HG02852 (cell line): ENCODE results near the gene CLN6.
"Not testable (repeated sequence)": the region's sequence is repeated elsewhere in the genome, so short reads cannot be mapped to it uniquely, and the experiment has no call there.

Experiments
- ATAC-seq: cut with Tn5 transposase; IDR thresholded peaks from one replicate; pipeline ENCODE4 v1.9.1; 2021; ENCODE audit warnings: mild to moderate bottlenecking, moderate library complexity; ENCODE audit not compliant: unreplicated experiment

Gene CLN6

DNA sequence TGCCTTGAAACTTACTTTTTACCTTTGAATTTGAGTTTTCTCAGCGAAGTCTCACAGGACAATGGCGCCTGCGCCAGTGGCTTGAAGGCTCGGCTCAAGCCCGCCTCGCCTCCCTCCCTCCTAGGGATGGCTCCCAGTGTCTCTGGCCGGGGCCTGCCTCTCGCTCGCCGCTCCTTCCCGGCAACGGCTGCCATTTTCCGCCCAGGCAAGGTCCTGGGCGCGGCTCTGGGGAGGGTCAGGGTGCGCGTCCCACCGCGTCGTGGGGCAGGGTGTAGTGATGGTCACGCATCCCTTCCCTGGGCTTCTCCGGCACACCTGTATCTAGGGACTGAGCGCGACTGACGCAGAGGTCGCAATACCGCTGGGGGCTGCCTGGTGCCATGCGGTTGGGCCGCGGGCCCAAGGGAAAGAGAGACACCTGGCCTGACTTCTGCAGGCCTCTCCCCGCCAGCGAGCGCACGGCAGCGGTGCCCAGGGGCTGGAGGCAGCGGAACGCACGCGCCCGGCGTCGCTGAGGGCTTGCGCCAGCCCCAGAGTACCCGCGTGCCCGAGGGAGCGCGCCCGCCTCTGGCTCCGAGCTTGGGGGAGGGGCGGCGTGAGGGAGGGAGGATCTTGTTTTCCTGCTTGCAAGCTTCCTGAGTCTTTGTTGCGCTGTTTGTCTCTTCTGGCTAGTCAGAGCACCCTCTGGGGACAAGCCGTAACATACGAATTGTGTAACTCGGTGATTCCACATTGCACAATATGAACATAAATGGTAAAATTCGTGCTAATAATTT lies 27.3 kb upstream of the CLN6 start:
- no peak for ATAC-seq

DNA sequence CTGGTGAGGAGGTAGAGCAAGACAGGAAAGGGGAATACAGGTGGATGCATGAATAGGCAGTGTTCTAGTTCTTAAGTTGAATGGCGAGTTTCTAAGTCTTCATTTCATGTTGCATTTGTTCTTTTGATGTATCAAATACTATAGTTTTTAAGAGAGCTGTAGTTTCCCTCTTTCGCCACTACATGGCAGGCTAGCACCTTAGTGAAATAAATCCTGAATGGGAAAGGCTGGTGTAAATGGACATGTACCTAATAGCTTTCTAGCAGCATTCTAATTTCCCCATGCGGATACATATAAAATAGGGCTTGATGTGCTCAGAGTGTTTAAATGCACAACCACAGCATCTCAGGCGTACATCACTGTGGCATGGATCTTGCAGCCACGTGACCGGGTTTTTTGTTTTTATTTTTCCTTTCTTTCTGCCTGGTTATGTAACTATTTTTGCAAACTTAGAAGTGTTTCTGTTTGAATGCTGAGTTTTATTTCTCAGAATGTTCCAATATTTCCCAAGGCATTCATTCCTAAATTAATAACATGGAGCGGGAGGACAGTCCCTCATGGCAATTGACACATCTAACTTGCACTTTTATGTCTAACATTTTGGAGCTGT lies 23.5 kb upstream of the CLN6 start:
- ATAC-seq, result no peak

GRCh38 chr15:68249058-68249713 lies 19.7 kb upstream of the CLN6 start:
- no peak for ATAC-seq

GRCh38 chr15:68244235-68244634 lies 14.7 kb upstream of the CLN6 start:
- ATAC-seq, result no peak

- ATAC-seq, result no peak
These were observed 11.8 kb upstream of the CLN6 start for GRCh38 chr15:68241088-68241935.

- no peak for ATAC-seq
These were observed 9.5 kb upstream of the CLN6 start for GRCh38 chr15:68239025-68239424.

GRCh38 chr15:68235022-68235421 lies 5.5 kb upstream of the CLN6 start:
- no peak for ATAC-seq

DNA sequence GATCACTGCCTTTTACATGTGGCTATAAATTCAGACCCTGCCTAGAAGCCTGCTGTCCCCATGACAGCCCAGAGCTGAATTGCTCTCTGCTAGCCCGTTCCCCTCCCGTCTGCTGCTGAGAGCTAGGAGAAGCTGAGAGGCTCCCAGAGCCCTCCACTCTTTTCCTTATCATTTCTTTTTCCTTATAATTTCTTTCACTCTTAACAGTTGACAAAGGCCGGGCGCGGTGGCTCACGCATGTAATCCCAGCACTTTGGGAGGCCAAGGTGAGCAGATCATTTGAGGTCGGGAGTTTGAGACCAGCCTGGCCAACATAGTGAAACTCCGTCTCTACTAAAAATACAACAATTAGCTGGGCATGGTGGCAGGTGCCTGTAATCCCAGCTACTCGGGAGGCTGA lies 5.0 kb upstream of the CLN6 start:
- not testable (repeated sequence) for ATAC-seq

DNA sequence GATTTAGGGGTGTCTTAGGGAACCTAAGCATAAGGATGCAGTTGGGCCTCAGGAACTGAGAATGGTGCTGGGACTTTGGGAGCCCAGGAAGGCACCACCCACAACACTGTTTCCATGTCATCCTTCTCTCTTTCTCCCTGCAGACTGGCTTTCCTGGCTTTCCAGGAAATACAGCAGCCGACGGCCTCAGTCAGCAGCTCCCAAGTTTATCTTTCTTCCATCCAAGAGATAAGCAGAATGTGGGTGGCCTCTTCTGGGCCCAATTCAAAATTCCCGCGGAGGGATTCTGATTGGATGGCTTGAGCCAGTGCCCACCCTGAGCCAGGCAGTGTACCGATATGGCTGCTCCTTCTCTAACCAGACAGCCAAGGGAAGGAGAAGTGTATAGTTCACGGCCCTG lies 4.5 kb upstream of the CLN6 start:
- no peak for ATAC-seq

- ATAC-seq, result no peak
These were observed 3.4 kb upstream of the CLN6 start for GRCh38 chr15:68232937-68233336.

GRCh38 chr15:68232449-68232848 lies 2.9 kb upstream of the CLN6 start:
- no peak for ATAC-seq

DNA sequence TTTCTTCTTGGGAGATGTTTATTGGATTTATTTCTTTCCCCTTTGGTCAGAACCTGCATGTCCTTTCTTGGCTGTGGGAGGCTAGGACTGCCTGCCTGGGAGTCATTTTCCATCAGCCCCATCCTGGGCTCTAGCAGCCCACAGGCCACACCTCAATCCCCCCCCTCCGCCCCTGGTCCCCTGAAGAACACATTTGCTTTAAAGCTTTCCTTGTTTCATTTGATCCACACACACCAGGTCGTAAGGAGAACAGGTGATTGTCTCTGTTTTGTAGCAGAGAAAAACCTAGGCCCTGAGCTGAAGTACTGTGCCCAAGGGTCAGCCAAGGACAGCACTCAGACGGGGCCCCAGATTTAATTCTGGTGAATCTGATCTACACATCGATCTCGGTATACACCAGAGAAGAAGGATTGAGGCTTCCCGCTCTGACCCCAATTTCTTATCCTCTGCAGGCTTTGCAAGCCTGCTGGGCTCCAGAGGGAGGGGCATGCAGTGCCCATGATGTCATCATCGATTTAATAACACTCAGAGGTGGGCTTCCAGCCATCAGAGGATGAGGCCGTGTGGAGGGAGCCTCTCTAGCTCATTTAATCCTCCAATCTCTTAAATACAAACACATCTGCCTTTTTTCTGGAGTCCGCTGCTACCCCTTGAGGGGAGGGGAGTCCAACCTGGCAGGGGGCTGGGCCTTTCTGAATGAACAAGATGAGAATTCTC lies 1.7 kb upstream of the CLN6 start:
- no peak for ATAC-seq

DNA sequence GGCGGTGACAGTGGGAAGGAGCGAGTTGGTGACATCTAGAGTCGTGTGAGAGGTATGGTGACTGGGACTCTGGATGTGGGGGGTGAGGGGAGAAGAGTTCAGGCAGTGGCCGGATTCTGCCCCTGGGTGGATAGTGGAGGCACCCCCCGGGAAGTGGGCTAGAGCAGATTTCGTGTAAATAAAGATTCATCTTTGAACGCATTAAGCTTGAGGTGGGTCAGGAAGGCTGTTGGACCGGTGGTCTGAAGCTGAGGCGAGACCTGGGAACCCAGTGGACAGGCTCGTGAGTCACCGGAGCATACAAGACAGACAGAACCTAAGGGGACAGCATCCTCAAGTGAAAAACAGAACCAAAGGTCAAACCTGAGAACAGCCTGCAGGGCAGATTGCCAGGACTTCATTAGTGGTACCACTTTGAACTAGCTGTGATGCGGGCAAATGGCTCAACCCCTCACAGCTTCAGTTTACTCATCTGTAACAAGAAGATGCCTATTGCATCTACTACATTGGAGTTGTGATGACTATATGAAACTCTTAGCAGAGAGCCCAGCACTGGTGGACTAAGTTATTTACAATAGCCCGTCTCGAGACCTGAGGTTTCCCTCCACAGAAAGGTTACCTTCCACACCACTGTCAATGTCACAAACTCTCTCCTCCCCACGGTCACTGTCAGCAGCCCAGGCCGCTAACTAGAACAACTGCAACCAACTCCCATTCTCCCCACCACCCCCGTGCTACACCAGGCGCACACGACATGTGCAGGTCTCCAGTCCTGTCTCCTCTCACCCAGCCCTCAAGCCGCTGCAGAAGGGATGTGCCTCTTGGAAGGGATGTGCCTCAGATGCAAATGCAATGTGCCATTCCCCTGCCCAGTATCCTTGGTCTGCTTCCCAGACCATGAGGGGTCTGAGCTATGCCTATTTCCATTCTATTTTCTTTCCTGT lies 901 bp upstream of the CLN6 start:
- no peak for ATAC-seq

- no peak for ATAC-seq
These were observed 550 bp downstream of the CLN6 start for GRCh38 chr15:68228971-68229385.

DNA sequence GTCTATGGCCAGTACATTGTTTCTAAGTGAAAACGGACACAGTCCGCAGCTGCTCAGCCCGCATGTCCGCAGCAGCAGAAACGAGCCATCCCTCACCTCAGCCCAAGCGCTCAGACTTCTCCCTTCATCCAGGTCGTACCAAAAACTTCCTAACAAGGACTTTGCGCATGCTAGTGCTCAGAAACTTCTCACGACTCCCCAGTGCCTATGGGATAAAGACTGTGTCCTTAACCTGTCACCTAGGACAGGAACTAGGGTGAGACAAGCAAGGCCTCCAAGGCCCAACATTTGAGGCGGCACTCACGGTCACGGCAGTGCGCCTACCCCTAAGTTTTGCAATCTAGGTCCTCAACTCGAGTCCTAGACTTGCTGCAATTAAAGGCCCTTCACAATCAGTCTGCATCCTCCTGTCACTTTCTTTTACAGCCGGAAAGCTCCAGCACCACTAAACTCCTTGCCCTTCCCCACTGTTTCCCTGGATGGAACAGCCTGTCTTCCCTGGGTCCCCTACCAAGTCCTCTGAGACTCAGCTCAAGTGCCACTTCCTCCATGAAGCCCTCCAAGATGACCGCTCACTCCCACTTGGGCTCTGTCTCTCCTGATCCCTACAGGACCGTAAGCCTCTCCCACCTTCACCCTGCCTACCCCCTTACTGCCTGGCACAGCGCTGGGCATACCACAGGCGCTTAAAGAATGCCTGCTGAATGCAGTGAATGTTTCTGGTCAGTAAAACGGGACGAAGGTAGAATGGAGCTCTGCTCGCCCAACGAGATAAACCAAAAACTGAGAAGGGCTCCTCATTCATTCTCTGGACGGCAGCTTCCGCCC lies 1.2 kb downstream of the CLN6 start:
- ATAC-seq, result no peak

GRCh38 chr15:68227643-68228142 lies 1.8 kb downstream of the CLN6 start:
- no peak for ATAC-seq

GRCh38 chr15:68225442-68225841 lies 4.1 kb downstream of the CLN6 start:
- not testable (repeated sequence) for ATAC-seq

DNA sequence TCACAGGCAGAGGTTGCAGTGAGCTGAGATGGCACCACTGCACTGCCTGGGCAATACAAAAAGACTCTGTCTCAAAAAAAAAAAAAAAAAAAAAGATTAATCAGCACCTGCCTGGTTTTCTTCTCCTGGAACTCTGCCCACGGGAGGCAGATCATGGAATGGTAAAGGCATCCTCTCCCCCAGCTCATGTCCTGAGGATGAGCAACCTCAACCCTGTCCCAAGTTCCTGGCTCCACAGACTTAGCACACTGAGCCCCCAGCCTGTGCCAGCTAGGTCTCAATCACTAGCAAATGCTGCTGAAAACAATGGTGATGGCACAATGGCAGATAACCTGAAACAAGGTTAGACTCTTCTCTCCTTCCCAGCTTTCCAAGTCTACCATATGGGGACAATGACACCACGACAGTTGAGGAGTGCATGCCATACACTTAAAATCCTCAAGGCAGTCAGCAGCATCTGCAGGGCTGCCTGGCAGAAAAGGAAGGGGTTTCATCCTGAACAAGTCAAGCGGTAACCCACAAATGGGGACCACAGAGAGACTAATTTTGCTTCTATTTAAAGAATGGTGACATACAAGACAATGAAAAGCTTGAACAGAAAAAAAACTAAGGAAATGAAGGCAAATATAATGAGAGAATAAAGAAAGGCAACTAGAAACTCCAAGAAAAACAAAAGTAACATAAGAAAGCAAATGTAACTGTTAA lies 4.8 kb downstream of the CLN6 start:
- ATAC-seq, result no peak
